Lung (tissue), 12 donors: ENCODE results near the gene HEY2. TPM values are rescaled to one million over a fixed set of nuclear protein-coding genes. Genes with fewer than 3 reads are reported as not detected.
A peak's percentile ranks its signal among the peaks of the same experiment; 100 is the strongest.

Experiments used
- ATAC-seq: fragments of 200-7000 bp; cut with Tn5 transposase; one replicate; pipeline ENCODE4 v1.9.1; 2020; ENCODE audit warnings: moderate number of reproducible peaks; ENCODE audit not compliant: insufficient read depth, low FRiP score
- DNase-seq, 3 donors: peaks; one replicate each; pipeline ENCODE4 v3.0.0-alpha.2; 2013 to 2017
- H3K27ac ChIP-seq, 2 donors: one replicate each; pipeline ENCODE4 v1.5.1; 2013; ENCODE audit warnings: mild to moderate bottlenecking in 2 of 2, moderate library complexity in 2 of 2, control low read depth in 1 of 2, inconsistent platforms in 1 of 2, low read depth in 1 of 2, low read length in 1 of 2
- H3K27me3 ChIP-seq, 3 donors: one replicate each; pipeline ENCODE4 v1.5.1; 2013; ENCODE audit warnings: low read length in 2 of 3; ENCODE audit not compliant: control insufficient read depth in 3 of 3, insufficient read depth in 3 of 3
- H3K36me3 ChIP-seq, 4 donors: one replicate each; pipeline ENCODE4 v1.5.1; 2013; ENCODE audit warnings: low read length in 4 of 4, mild to moderate bottlenecking in 1 of 4, moderate library complexity in 1 of 4; ENCODE audit not compliant: control insufficient read depth in 4 of 4, insufficient read depth in 4 of 4
- H3K4me1 ChIP-seq, 5 donors: one replicate each; pipeline ENCODE4 v1.5.1; 2013; ENCODE audit warnings: low read length in 5 of 5, mild to moderate bottlenecking in 2 of 5, moderate library complexity in 1 of 5; ENCODE audit not compliant: control insufficient read depth in 5 of 5, insufficient read depth in 5 of 5
- H3K4me3 ChIP-seq: one replicate; pipeline ENCODE4 v1.5.1; 2013; ENCODE audit warnings: mild to moderate bottlenecking, control low read depth, moderate library complexity
- H3K9ac ChIP-seq, 2 donors: one replicate each; pipeline ENCODE4 v1.5.1; 2013; ENCODE audit warnings: low read length in 2 of 2, control low read depth in 1 of 2; ENCODE audit not compliant: insufficient read depth in 1 of 2
- H3K9me3 ChIP-seq, 4 donors: one replicate each; pipeline ENCODE4 v1.5.1; 2013; ENCODE audit warnings: low read length in 3 of 4, mild to moderate bottlenecking in 1 of 4, moderate library complexity in 1 of 4; ENCODE audit not compliant: control insufficient read depth in 4 of 4, insufficient read depth in 3 of 4
- WGBS, 2 donors: extraction: QIAGEN DNeasy Blood & Tissue Kit; methylation state at CpG; one replicate each; pipeline ENCODE4 v1.1.7; 2013; 5-methylcytosine and 5-hydroxymethylcytosine counted together
- polyA plus RNA-seq, 2 donors: library from polyadenylated mRNA; stranded (reverse); fragments of 200-250 nt; gene quantifications; one replicate each; pipeline ENCODE4 v1.2.1, GENCODE V29; 2013
- total RNA-seq, 2 donors: library from RNA; depleted of rRNA in 1 of 2; stranded (reverse); fragments of >200 nt in 1 of 2; gene quantifications; one replicate each; pipeline ENCODE4 v1.2.1, GENCODE V29; 2014 to 2021
- TF ChIP-seq, protein P1 (sequence below): IDR thresholded peaks from 2 replicates; pipeline ENCODE4 v1.5.1; 2012; ENCODE audit warnings: mild to moderate bottlenecking; ENCODE audit errors: control extremely low read depth, extremely low read depth
- donor health status: control.
- donor health status: control.
- donor health status: Bipolar disorder and iron deficiency.
- donor health status: healthy.
- donor health status: DM: yes; HTN: yes; CAD: no.

The HEY2 gene
- total and polyA plus RNA-seq, 4 donors, result 1.0 to 5.2 (median 1.5) TPM

DNA sequence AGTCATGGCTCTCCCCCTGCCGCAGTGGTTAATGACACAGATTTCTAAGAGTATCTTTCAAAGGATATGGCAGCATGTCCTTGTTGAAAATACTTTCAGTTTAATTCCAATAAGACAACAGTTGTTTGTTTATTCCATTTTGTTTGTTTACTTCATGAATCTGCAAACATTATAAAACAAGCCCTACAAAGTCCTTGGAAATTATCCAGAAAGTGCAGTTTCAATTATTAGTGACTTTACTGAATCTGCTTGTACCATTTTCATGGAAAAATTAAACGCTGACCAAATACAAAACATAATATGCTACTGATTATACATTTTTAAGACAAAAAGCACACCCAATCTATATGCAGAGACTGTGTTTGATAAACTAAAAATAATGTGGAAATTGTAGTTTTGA lies 3.3 kb downstream of the HEY2 start:
- no peak overlapping the region for H3K4me3 ChIP-seq
- H3K27ac ChIP-seq, result peak overlapping the region in 1 of 2 donors; percentile 6
- no peak overlapping the region for H3K9ac ChIP-seq
- H3K9me3 ChIP-seq, result no peaks in the 10 kb centered on the region
- H3K36me3 ChIP-seq, result peaks cover 0 to 9% (median 0%) of the 10 kb centered on the region in 4 donors
- TF ChIP-seq, protein P1, sequence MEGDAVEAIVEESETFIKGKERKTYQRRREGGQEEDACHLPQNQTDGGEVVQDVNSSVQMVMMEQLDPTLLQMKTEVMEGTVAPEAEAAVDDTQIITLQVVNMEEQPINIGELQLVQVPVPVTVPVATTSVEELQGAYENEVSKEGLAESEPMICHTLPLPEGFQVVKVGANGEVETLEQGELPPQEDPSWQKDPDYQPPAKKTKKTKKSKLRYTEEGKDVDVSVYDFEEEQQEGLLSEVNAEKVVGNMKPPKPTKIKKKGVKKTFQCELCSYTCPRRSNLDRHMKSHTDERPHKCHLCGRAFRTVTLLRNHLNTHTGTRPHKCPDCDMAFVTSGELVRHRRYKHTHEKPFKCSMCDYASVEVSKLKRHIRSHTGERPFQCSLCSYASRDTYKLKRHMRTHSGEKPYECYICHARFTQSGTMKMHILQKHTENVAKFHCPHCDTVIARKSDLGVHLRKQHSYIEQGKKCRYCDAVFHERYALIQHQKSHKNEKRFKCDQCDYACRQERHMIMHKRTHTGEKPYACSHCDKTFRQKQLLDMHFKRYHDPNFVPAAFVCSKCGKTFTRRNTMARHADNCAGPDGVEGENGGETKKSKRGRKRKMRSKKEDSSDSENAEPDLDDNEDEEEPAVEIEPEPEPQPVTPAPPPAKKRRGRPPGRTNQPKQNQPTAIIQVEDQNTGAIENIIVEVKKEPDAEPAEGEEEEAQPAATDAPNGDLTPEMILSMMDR, result no peak
- ATAC-seq, result no peak
- 83 to 91% methylated on average over 2 of the region's 2 CpGs for WGBS, 2 donors
- DNase-seq, result no peak
- H3K4me1 ChIP-seq, result peaks cover 0 to 23% (median 4%) of the 10 kb centered on the region in 5 donors
- H3K27me3 ChIP-seq, result peaks cover 0 to 57% (median 50%) of the 10 kb centered on the region in 3 donors

DNA sequence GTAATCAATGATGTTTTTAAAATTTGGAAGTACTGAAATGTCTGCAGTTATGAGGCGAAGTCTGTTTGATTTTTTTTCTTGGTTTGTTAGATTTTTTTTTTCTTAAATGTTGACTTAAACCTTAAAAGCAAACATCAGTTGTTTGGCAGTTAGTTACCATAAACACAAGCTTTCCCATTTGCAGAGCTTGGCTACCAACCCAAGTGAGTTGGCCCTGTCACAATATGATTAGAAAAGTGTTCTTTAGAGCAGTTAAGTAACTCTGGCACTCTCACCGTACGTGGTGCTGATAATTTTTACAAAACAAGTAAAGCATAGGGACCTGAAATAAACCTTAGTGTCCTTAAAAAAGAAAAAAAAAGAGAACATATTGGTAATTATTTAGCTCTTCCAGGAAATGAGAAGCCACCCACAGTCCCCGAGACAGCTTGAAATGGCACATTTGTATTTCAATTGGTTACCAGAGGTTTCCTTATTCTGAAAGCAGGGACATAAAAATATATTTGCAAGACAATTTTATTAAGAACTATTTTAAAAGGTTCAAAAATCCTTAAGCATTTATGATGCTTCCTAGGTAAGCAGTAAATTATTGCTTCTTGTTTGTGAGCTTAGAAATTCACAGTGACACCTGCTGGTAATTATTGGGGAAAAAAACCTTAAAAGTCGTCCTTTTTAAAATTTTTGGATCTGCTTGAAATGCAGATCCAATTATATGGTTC lies 3.9 kb downstream of the HEY2 start:
- no peak for ATAC-seq
- peak overlapping the region in 1 of 2 donors; percentile 40 for H3K27ac ChIP-seq
- H3K4me1 ChIP-seq, result peaks cover 0 to 17% (median 4%) of the 10 kb centered on the region in 5 donors
- H3K4me3 ChIP-seq, result no peak overlapping the region
- peaks cover 0 to 54% (median 44%) of the 10 kb centered on the region in 3 donors for H3K27me3 ChIP-seq
- H3K9me3 ChIP-seq, result no peaks in the 10 kb centered on the region
- WGBS, 2 donors, result 49 to 61% methylated on average over 5 of the region's 5 CpGs
- no peak overlapping the region for H3K9ac ChIP-seq
- peaks cover 0 to 9% (median 0%) of the 10 kb centered on the region in 4 donors for H3K36me3 ChIP-seq
- TF ChIP-seq, protein P1, result no peak
- peak in 2 of 3 donors; percentile 56 to 57 for DNase-seq

DNA sequence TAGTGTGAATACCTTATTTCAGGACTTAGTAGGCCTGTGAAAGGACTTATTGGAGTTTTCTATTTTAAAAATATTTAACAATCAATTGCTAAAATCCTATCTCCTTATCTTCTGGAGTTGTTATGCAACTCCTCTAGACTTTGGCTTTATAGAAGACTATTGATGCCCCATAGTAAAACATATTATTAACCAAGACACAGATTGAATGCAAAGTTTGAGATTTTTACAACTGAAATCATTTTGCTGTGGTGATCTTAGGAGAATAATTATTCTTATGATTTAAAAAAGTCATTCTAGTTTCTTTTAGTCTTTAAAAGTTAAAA lies 4.5 kb downstream of the HEY2 start:
- ATAC-seq, result no peak

More for the DNA sequence above, 4.5 kb downstream of the HEY2 start:
- peaks cover 0 to 49% (median 39%) of the 10 kb centered on the region in 3 donors for H3K27me3 ChIP-seq
- peaks cover 0 to 9% (median 0%) of the 10 kb centered on the region in 4 donors for H3K36me3 ChIP-seq
- peaks cover 0 to 12% (median 4%) of the 10 kb centered on the region in 5 donors for H3K4me1 ChIP-seq
- no peaks in the 10 kb centered on the region for H3K9me3 ChIP-seq
- H3K9ac ChIP-seq, result no peak overlapping the region
- H3K4me3 ChIP-seq, result no peak overlapping the region
- TF ChIP-seq, protein P1, result no peak
- no peak for DNase-seq
- H3K27ac ChIP-seq, result peak overlapping the region in 1 of 2 donors; percentile 9
